A549 treated with ZK216348 at 1 μM for 4 hours (cell line): ENCODE measurements around the gene ADORA2B. TPM values are rescaled to one million over a fixed set of nuclear protein-coding genes. Genes with fewer than 3 reads are reported as not detected.

ENCODE experiments used
- total RNA-seq: library from RNA; stranded (reverse); fragments of 200-300 nt; extraction: Qiagen RNA extraction; gene quantifications from 5 replicates; pipeline ENCODE4 v1.2.3, GENCODE V29; 2022; ENCODE audit warnings: low read depth

ADORA2B gene
- total RNA-seq = 8.6 to 16.1 TPM (median 14.2 TPM) in 5 replicates

GRCh38 chr17:15944759-15945526, at the start of gene ADORA2B:
TSS of gene ADORA2B (plus strand) at chr17:15945130. CDS start at chr17:15945249, 119 bp downstream.

GRCh38 chr17:15999141-15999973, 54.4 kb downstream of the ADORA2B start, which contains the start of the genes TTC19 and ZSWIM7:
TSS of gene TTC19 (plus strand) at chr17:15999824. CDS start at chr17:15999849, 25 bp downstream.
TSS of gene ZSWIM7 (minus strand) at chr17:15999704. CDS start at chr17:15999594, 110 bp downstream.

Other genes starting within 250 kb of the ADORA2B start
- gene ZNF286A, start 245.4 kb upstream of the ADORA2B start, total RNA-seq = 21.4 to 39.2 TPM (median 27.6 TPM) in 5 replicates
- not detected in 5 replicates for gene TBC1D26, start 212.8 kb upstream of the ADORA2B start, total RNA-seq
- 42.3 to 48.4 TPM (median 47.7 TPM) in 5 replicates for gene ZSWIM7, start 54.6 kb downstream of the ADORA2B start, total RNA-seq
- gene TTC19, start 54.7 kb downstream of the ADORA2B start, total RNA-seq = 42.9 to 55.1 TPM (median 52.2 TPM) in 5 replicates